Smooth muscle cell (in vitro differentiated cells): Measurements from ENCODE around the gene BCL6. TPM values are rescaled to one million over a fixed set of nuclear protein-coding genes. Genes with fewer than 3 reads are reported as not detected.

Experiments
- DNase-seq: peaks from one replicate; lab custom pipeline; 2025; ENCODE audit not compliant: unreplicated experiment; lab: John Stamatoyannopoulos, UW
- H2AFZ ChIP-seq: fragments of 200-600 bp; sonication (generic); 2 replicates; pipeline ENCODE4 v1.6.0; 2016; ENCODE audit warnings: antibody characterized with exemption, low read depth, mild to moderate bottlenecking
- H3F3A ChIP-seq: fragments of 200-600 bp; sonication (generic); 2 replicates; pipeline ENCODE4 v1.6.0; 2017; ENCODE audit warnings: antibody characterized with exemption, low read depth
- H3K27ac ChIP-seq: fragments of 200-600 bp; sonication (generic); 2 replicates; pipeline ENCODE4 v1.5.1; 2016; ENCODE audit warnings: low read depth, mild to moderate bottlenecking
- H3K27me3 ChIP-seq: fragments of 200-600 bp; sonication (generic); 2 replicates; pipeline ENCODE4 v1.6.1; 2016; ENCODE audit warnings: low read depth, mild to moderate bottlenecking
- H3K36me3 ChIP-seq: fragments of 200-600 bp; sonication (generic); 2 replicates; pipeline ENCODE4 v1.5.1; 2016; ENCODE audit warnings: low read depth
- H3K4me1 ChIP-seq: fragments of 200-600 bp; sonication (generic); 2 replicates; pipeline ENCODE4 v1.5.1; 2016; ENCODE audit warnings: low read depth
- H3K4me2 ChIP-seq: fragments of 200-600 bp; sonication (generic); 2 replicates; pipeline ENCODE4 v1.6.0; 2016; ENCODE audit warnings: mild to moderate bottlenecking
- H3K4me3 ChIP-seq: fragments of 200-600 bp; sonication (generic); 2 replicates; pipeline ENCODE4 v1.5.1; 2016; ENCODE audit warnings: mild to moderate bottlenecking
- H3K79me2 ChIP-seq: fragments of 200-600 bp; sonication (generic); 2 replicates; pipeline ENCODE4 v1.6.0; 2016; ENCODE audit warnings: low read depth, mild to moderate bottlenecking
- H3K9ac ChIP-seq: fragments of 200-600 bp; sonication (generic); 2 replicates; pipeline ENCODE4 v1.6.0; 2016; ENCODE audit warnings: low read depth
- H3K9me3 ChIP-seq: fragments of 200-600 bp; sonication (generic); replicated peaks from 2 replicates; pipeline ENCODE4 v1.5.1; 2016; ENCODE audit warnings: low read depth
- H4K20me1 ChIP-seq: fragments of 200-600 bp; sonication (generic); 2 replicates; pipeline ENCODE4 v1.6.0; 2016; ENCODE audit warnings: low read depth
- WGBS: methylation state at CpG from one replicate; pipeline ENCODE4 v1.1.7; 2016; ENCODE audit warnings: low lambda C conversion rate; 5-methylcytosine and 5-hydroxymethylcytosine counted together
- polyA plus RNA-seq: library from polyadenylated mRNA; unstranded; fragments of >200 nt; fragmentation: Nextera tagmentation; extraction: Ambion mirVana; gene quantifications from 2 replicates; pipeline ENCODE4 v1.2.1, GENCODE V29; 2016
- total RNA-seq: library from RNA; depleted of rRNA; stranded (reverse); fragments of >200 nt; gene quantifications from 2 replicates; pipeline ENCODE4 v1.2.3, GENCODE V29; 2014
- TF ChIP-seq, protein P1 (sequence below): fragments of 200-600 bp; sonication (generic); IDR thresholded peaks from 2 replicates; pipeline ENCODE4 v1.5.1; 2017; ENCODE audit warnings: borderline replicate concordance, mild to moderate bottlenecking, antibody characterized with exemption; ENCODE audit not compliant: insufficient read depth, poor library complexity, severe bottlenecking

The BCL6 gene
- total and polyA plus RNA-seq, 2 experiments from 2014 or later = 18.3 to 39.1 TPM

DNA sequence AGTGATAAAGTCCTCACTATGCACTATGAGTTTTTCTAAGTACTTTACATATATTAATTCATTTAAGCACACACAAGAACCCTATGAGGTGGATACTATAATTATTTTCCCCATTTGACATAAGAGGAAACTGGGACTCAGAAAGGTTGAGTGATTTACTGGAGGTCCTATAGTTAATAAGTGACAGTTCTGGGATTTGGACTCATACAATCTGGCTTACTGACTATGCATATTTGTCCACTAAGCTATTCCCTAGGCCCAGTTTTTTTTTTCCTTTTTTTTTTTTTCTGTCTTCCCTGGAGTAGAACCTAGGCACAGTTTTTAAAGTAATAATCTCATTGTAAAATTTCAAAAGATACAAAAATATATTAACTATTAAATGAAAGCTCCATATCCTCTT lies 36.6 kb downstream of the BCL6 start:
- H3K36me3 ChIP-seq = no peaks in the 10 kb centered on the region
- no peaks in the 10 kb centered on the region for H3F3A ChIP-seq
- no peak overlapping the region for H3K4me3 ChIP-seq
- TF ChIP-seq, protein P1, sequence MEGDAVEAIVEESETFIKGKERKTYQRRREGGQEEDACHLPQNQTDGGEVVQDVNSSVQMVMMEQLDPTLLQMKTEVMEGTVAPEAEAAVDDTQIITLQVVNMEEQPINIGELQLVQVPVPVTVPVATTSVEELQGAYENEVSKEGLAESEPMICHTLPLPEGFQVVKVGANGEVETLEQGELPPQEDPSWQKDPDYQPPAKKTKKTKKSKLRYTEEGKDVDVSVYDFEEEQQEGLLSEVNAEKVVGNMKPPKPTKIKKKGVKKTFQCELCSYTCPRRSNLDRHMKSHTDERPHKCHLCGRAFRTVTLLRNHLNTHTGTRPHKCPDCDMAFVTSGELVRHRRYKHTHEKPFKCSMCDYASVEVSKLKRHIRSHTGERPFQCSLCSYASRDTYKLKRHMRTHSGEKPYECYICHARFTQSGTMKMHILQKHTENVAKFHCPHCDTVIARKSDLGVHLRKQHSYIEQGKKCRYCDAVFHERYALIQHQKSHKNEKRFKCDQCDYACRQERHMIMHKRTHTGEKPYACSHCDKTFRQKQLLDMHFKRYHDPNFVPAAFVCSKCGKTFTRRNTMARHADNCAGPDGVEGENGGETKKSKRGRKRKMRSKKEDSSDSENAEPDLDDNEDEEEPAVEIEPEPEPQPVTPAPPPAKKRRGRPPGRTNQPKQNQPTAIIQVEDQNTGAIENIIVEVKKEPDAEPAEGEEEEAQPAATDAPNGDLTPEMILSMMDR = no peak
- DNase-seq = no peak
- H3K4me1 ChIP-seq = no peaks in the 10 kb centered on the region
- no peak overlapping the region for H3K4me2 ChIP-seq
- H2AFZ ChIP-seq = no peak overlapping the region
- no peak overlapping the region for H3K9ac ChIP-seq
- H4K20me1 ChIP-seq = no peaks in the 10 kb centered on the region
- H3K27me3 ChIP-seq = no peaks in the 10 kb centered on the region
- no peaks in the 10 kb centered on the region for H3K79me2 ChIP-seq
- no peak overlapping the region for H3K27ac ChIP-seq
- H3K9me3 ChIP-seq = no peaks in the 10 kb centered on the region

DNA sequence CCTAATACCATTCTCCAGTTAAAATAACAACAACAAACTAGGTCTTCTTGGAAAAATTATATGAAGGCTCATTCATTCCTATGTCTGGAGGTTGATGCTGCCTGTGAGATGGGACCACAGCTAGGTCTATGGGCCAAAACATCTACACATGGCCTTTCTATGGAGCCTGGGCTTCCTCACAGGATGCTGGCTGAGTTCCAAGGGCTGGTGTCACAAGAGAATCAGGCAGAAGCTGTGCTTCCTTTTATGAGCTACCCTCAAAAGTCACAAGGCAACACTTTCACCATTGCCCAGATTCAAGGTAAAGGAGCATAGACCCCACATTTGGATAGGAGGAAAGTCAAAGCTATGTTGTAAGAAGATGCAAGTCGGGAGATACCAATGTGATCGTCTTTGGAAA lies 38.3 kb downstream of the BCL6 start:
- no peaks in the 10 kb centered on the region for H4K20me1 ChIP-seq
- no peaks in the 10 kb centered on the region for H3K4me1 ChIP-seq
- H3K27ac ChIP-seq = no peak overlapping the region
- H3K9ac ChIP-seq = no peak overlapping the region
- no peak for DNase-seq
- H3F3A ChIP-seq = no peaks in the 10 kb centered on the region
- H3K36me3 ChIP-seq = no peaks in the 10 kb centered on the region
- H3K4me3 ChIP-seq = no peak overlapping the region
- TF ChIP-seq, protein P1 = no peak
- H3K79me2 ChIP-seq = no peaks in the 10 kb centered on the region
- no peak overlapping the region for H3K4me2 ChIP-seq
- no peak overlapping the region for H2AFZ ChIP-seq
- 91% methylated on average over 2 of the region's 2 CpGs for WGBS
- no peaks in the 10 kb centered on the region for H3K27me3 ChIP-seq
- H3K9me3 ChIP-seq = no peaks in the 10 kb centered on the region

DNA sequence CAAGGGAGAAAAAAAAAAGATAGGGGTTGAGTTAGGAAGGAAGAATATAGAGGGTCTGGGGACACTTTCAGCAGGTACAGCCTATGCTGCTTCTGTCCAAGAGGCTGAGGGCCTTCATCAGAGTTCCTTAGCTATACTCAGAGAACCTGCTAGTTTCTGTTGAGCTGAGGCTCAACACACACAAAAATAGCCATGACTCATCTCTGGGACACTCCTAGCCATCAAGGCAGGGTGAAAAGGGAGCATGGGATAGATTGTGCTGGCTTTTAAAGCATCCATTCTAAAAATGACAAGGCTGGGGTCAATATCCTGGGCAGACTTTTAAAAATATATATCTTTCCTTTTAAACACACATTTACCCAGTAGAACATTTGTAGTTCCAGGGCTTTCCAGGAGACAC lies 40.1 kb downstream of the BCL6 start:
- no peaks in the 10 kb centered on the region for H3F3A ChIP-seq
- H3K9ac ChIP-seq = no peak overlapping the region
- no peak overlapping the region for H3K27ac ChIP-seq
- H4K20me1 ChIP-seq = no peaks in the 10 kb centered on the region
- no peak overlapping the region for H3K4me2 ChIP-seq
- no peak overlapping the region for H2AFZ ChIP-seq
- TF ChIP-seq, protein P1 = no peak
- H3K4me3 ChIP-seq = no peak overlapping the region
- H3K27me3 ChIP-seq = no peaks in the 10 kb centered on the region
- no peaks in the 10 kb centered on the region for H3K79me2 ChIP-seq
- H3K4me1 ChIP-seq = no peaks in the 10 kb centered on the region
- no peaks in the 10 kb centered on the region for H3K36me3 ChIP-seq
- no peaks in the 10 kb centered on the region for H3K9me3 ChIP-seq
- DNase-seq = no peak

DNA sequence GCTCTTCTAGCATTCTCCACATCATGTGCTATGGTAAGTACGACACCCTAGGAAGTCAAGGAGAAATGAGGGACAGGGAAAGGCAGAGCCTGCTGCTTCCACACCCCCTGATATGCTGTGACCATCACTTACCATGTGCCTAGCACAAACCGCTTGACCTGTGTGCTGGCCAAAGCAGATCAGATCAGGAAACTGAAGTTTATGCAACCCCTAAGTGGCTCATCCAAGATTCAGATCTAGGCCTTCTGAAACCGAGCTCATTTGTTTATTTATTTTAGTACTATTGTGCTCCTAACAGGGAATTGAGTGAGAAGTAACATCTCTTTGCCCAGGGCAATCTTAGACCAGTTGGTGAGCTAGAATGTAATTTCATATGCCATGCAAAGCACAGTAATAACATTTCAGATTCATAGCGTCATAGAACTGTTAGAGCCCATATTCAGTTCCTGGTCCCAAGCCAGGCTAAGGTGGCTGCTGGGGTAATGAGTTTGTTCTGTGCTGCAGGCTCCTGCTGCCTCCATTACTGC lies 42.7 kb downstream of the BCL6 start, which contains the start of gene RTP2:
Gene RTP2 (minus strand): TSS at position 51 of the 527 bp plus-strand sequence. CDS start 429 bp downstream, outside the sequence.
- Histone ChIP-seq H3K27me3 (no peaks in the 10 kb centered on the region), H3K27ac (no peak within 1 kb of the TSS)

More for the DNA sequence above, 42.7 kb downstream of the BCL6 start, which contains the start of gene RTP2:
- Histone ChIP-seq H3K9ac (no peak within 1 kb of the TSS), H4K20me1 (no peaks in the 10 kb centered on the region), H3K4me2 (no peak within 1 kb of the TSS), H3F3A (no peaks in the 10 kb centered on the region), H3K4me1 (no peaks in the 10 kb centered on the region), H3K9me3 (no peaks in the 10 kb centered on the region), H3K36me3 (no peaks in the 10 kb centered on the region), H3K4me3 (no peak within 1 kb of the TSS), H2AFZ (no peak within 1 kb of the TSS), H3K79me2 (no peaks in the 10 kb centered on the region)
- 60% methylated on average over 4 of the region's 4 CpGs for WGBS
- TF ChIP-seq, protein P1 = no peak
- no peak for DNase-seq
